GM15510 (cell line): ENCODE measurements around the gene MYMK.

Experiments
- POLR2A ChIP-seq: IDR thresholded peaks from 3 replicates; pipeline ENCODE4 v1.6.1; 2011; ENCODE audit warnings: borderline replicate concordance; ENCODE audit not compliant: insufficient read length; ENCODE audit errors: extremely low read depth

The MYMK gene

DNA sequence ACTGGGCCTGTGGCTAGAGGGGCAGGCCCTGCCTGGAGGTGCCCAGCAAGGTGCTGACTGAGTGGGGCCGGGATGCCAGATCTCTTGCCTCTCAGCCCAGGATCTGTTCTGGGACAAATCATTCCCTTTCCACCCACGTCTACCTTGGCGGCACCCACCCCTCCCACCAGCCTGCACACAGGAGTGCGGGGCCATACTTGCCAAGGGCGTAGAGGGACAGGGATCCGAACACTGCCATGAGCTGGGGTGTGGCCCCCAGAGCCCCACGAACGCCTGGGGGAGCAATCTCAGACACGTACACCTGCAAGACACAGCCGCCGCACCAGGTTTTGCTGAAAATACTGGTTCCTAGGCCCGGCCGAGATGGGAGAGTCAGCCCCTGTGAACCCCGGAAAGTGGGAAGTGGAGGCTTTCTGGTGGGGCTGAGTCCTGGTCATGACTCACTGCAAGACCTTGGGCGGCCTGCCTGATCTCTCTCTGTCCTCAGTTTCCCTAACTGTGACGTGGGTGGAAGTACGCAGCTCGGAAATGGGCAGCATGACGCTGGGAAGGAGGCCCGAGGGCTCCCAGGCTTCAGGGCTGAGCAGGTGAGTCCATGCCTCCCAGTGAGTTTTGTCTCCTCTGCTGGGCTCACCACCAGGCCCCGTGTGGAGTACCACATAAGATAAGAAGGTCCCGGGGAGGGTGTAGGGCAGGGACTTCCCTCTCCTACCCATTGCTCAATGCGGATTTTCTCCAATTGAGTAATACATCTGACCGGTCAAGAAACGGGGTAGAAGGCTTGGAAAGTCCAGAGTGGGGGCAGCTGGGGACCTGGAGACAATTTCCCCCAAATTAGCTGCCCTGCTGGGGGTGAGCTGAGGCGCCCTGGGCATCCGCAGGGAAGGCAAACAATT, 48.5 kb downstream of the MYMK start:
- no peak for TF ChIP-seq POLR2A

DNA sequence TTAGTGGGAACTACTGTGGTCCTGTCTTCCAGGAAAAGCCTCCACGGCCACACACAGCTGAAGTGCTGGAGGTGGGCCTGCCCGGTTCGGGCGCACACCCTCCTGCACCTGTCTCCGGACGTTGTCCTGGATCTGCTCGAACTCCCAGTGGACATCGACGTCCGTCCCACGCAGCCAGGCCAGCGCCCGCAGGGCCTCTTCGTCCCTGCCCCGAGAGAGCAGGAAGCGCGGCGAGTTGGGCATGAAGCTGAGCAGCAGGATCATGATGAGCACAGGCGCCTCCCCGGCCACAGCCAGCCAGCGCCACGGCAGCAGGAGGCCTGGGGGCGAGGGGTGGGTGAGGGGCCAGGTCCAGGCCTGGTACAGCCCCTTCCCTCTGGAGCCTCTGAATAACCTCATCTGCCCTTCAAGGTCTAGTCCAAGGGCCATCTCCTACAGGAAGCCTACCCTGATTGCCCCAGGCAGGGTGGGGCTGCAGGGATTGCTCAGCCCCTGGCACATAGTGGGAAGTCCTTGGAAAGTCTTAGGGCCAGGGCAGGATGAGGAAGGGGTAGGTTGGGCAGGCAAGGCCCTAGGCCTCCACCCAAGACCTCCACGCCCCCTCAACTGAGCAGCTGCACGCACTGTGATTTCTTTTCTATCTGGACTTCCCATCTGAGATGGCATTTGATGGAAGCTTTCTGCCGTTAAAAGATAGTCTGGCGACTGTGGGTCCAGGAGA, 49.3 kb downstream of the MYMK start:
- TF ChIP-seq POLR2A = no peak

DNA sequence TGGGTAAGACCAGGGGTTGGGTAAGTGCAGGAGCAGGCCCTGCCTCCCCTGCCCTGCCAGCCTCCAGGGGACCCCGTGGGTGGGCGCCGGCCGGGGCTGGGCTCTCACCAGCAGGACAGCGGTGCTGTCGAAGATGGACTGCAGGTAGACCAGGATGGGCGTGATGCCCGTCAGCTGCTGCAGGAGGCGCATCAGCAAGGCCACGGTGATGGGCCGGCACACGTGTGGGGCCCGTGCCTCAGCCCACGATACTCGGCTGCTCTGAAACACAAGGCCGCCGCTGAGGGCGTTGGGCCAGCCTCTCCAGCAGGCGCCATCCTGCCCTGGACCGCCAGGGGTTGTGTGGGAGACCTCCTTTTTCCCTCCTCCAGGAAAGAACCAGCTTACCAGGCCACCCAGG, 49.9 kb downstream of the MYMK start:
- no peak for TF ChIP-seq POLR2A

DNA sequence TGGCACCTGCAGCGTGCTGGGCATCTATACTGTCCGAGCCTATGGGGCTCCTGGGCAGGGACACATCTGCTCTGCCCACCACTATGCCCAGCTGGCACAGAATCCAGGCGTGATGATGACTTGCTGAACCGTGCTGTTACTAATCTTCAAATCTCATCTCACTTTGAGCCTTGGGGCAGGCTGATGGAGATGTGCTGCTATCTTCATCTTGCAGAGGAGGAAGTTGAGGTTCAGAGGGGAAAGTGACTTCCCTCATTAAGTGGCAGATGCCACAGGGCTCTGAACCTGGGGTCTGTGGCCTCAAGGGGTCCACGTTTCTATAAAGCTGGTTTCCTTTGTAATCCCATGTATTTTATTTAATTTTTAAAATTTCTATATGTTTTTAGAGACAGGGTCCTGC, 50.5 kb downstream of the MYMK start:
- no peak for TF ChIP-seq POLR2A

DNA sequence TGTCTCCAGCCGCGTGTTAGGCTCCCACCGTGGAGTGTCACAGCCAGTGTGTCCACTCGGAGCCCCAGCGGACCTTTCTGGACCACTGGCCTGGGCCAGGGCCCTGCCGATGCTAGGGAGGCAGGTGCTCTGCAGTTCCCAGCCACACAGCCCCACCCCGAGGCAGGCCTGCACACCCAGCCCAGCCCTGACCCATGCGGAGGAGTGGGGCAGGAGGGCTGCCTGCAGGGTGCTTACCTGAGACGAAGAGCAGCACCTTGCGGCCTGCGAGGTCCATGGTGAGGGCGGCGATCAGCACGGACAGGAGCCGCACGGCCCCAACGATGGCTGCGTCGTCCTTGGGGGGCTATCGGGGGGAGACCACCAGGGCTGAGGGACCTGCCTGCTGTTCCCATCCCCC, 51.0 kb downstream of the MYMK start:
- TF ChIP-seq POLR2A = no peak

DNA sequence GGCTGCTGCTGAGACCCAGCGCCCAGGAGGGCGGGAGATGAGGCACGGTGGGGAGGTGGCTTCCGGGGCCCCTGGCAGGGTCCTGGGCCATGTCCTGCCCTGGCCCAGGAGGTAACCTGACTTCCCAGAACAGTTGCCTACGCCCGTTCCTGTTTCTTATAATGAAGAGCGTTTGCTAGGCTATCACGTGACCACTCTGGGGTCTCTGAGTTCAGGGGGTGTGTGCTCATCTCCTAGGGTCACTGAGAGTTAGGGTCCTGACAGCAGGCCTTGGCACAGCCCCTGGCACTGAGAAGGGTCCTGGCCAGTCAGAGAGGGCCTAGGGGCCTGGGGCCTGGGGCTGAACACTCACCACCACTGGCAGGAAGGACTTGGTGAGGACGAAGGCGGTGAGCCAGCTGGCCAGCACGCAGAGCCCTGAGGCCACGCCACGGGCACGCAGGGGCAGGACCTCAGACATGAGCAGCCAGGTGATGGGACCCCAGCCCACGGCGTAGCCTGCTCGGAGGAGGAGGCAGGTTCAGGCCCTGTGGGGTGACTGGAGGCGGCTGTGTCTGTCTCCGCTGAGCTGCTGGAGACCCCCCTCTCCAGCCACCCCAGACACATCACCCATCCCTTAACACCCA, 51.9 kb downstream of the MYMK start:
- TF ChIP-seq POLR2A = no peak

DNA sequence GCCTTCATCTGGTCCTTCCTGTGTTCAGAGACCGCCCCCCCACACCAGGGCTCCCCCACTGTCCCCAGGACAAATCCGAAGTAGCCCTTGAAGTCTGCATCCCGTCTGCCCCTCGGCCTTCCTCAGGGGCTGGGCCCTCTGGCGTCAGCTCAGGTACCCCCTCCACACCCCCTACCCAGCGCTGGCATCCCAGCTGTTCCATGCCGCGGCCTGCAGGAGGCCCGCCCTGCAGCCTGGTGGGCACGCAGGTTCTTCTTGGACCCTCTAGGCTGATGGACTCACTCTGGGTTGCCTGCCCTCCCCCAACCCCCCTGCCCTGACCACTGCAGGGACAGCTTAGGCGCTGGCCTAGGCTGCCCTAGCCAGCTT, 52.5 kb downstream of the MYMK start:
- TF ChIP-seq POLR2A = no peak

DNA sequence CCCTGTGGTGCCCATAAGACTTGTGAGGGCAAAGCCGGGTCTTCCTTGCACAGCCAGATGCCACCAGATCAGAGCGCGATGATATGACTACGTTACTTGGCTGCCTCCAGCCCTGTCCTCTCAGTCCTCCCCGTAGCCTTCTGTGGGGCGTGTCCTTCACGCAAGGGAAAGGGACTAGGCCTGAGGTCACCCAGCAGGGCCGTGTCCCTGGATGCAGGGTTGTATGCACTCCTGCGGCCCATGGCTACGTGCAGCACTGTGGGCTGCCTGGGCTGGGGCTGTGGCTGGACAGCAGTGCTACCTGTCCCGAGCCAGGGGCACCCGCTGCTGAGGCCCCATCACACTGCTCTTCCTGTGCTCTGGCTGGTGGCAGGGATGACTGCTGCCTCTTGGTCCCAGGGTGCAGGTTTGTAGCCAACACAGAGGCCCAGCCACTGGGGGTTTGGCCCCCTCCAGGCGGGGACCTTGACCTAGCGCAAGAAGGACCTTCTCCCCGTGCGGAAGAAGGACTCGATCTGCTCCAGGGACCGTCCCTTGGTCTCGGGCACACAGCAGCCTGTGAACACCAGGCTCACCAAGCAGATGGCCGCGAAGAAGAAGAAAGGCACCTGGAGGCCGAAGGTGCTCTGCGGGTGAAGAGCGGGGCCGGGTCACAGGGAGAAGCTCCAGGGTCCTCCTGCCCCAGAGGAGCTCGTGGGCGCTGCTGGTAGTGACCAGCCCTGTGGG, 53.0 kb downstream of the MYMK start:
- TF ChIP-seq POLR2A = no peak

DNA sequence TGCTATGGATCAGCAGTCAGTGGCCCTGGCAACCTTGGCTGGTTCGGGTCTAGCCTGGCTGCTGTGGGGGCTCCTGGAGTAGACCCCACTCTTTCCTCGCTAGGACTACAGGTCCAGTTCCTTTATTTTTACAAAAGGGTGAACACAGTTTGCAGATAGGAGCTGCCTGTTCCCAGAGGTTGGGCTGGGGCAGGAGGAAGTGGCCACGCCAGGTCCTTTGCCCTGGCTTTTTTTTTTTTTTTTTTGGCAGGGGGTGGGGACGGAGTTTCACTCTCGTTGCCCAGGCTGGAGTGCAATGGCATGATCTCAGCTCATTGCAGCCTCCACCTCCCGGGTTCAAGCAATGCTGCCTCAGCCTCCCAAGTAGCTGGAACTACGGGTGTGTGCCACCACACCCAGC, 53.8 kb downstream of the MYMK start:
- TF ChIP-seq POLR2A = no peak

DNA sequence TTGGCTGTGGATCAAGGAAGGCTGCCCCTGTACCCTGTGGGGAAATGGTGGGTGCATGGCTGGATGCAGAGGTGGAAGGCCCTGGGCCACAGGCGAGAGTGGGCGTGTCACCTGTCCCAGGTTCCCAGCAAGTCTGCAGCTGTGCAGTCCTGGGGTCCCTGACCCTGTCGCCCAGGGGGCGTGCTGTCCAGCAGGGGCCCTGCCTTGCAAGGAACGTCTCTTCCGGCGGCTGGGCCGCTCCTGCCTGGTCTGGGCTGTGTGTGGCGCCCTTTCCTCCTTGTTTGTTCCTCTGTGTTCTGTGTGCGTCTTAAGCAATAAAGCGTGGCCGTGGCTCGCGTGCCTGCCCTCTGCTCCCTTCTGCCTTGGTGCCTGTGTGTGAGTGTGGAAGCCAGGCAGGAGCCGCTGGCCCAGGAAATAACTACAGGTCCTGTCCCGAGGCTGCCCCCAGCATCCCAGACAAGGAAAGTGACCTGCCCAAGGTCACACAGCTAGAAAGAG, 54.3 kb downstream of the MYMK start:
- TF ChIP-seq POLR2A = no peak

DNA sequence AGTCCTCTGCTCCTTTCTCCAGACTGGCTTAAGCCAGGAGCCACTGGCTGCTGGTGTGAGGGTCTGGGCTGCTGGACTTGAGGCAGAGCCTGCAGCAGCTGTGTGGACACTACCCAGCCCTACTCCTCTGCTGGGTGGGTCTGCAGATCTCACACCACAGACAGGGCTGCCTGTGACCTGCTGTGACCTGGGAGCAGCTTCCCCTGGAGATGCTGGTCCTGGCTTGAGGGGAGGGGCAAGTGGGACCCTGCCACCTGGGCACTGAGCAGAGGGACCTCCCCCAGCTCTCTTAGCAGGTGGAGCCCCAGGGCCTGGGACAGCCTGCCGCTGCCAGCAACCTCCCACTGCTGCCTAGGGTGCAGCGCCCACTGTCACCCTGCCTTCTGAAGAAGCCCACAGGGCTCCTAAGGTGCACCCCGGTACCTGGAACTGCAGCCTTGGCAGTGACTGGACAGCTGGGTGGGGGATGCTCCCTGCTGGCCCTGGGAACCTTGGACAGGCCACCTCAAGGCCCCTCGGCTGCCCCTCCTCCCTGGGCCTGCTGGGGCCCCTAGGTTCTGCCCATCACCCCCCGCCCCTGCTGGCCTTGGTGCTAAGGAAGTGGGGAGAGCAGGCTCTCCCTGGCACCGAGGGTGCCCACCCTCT, 55.9 kb downstream of the MYMK start:
- no peak for TF ChIP-seq POLR2A

DNA sequence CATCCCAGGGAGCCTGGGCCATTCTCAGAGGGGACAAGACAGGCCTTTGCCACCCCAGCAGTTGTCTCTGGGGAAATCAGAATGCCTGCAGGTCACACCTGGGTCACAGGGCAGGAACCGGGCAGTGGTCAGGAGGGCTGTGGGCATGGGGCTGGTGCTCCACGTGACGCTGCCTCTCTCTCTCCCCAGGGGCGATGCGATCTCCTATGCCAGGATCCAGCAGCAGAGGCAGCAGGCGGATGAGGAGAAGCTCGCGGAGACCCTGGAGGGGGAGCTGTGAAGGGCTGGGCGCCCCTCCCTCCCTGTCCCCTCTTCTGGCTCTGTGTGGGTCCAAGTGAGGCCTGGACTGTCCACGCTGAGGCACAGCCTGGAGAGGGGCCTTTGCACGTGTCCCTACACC, 56.4 kb downstream of the MYMK start:
- no peak for TF ChIP-seq POLR2A

DNA sequence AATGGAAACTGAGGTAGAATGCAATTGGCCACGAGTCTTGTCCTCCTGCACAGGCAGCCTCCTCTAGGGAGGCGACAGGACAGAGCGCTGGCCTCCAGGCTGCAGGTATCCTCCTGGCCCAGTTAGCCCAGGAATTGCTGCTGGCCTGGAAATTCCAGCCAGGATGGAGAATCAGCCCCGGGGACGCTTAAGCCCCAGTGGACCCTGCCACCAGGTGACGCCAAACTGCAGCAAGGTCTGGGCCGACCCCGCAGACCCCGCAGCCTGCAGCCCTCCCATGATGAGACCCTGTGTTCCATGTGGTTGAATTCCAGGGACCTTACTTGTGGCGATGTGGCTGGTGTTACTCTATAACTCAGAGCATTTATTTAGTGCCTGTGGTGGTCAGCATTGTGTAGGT, 57.7 kb downstream of the MYMK start:
- TF ChIP-seq POLR2A = no peak

DNA sequence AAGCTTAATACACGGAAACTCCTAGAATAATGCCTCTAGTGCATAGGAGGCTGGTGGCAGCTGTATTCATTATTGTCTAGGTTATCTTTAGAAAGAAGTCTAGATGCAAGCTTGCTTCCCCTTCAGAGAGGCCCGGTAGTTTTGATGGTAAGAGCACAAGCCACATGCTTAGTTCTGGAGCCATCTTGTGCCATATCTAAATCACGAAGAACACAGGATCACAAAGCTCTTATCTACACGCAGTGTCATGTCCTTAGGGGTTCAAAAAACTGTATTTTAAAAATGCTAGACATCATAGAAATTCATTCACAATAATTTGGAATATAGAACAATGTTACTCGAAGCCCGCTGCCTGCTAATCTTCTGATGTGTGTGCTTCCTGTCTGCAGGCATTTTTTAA, 58.8 kb downstream of the MYMK start:
- TF ChIP-seq POLR2A = no peak
